Stimulated activated CD8-positive, alpha-beta memory T cell treated with anti-CD3 and anti-CD28 coated beads, Interleukin-15, amount 100 ng/mL, for 48 hours (primary cell): ENCODE results near the gene CTAGE1.
"Not testable (repeated sequence)": the region's sequence is repeated elsewhere in the genome, so short reads cannot be mapped to it uniquely, and the experiment has no call there.

Experiments used
- DNase-seq, 2 donors: peaks; one replicate each; pipeline ENCODE4 v3.0.0-alpha.2; 2020; ENCODE audit warnings: low read depth in 2 of 2

CTAGE1 gene

GRCh38 chr18:22436136-22436535, 18.4 kb upstream of the CTAGE1 start:
- no peak for DNase-seq

GRCh38 chr18:22434973-22435608, 17.4 kb upstream of the CTAGE1 start:
- DNase-seq: no peak

- DNase-seq: no peak
Measured at GRCh38 chr18:22433956-22434355, 16.2 kb upstream of the CTAGE1 start.

GRCh38 chr18:22432657-22433137, 15.0 kb upstream of the CTAGE1 start:
- no peak for DNase-seq

- no peak for DNase-seq
Measured at GRCh38 chr18:22429564-22429963, 11.8 kb upstream of the CTAGE1 start.

GRCh38 chr18:22428672-22429071, 11.0 kb upstream of the CTAGE1 start:
- no peak for DNase-seq

GRCh38 chr18:22427822-22428549, 10.3 kb upstream of the CTAGE1 start:
- DNase-seq: no peak

- no peak for DNase-seq
Measured at GRCh38 chr18:22424565-22424963, 6.8 kb upstream of the CTAGE1 start.

GRCh38 chr18:22423878-22424564, 6.3 kb upstream of the CTAGE1 start:
- no peak for DNase-seq

- DNase-seq: no peak
Measured at GRCh38 chr18:22422909-22423548, 5.3 kb upstream of the CTAGE1 start.

- no peak for DNase-seq
Measured at GRCh38 chr18:22420652-22421051, 2.9 kb upstream of the CTAGE1 start.

GRCh38 chr18:22412176-22412911, 5.4 kb downstream of the CTAGE1 start:
- no peak for DNase-seq

- no peak for DNase-seq
Measured at GRCh38 chr18:22411446-22411845, 6.3 kb downstream of the CTAGE1 start.

- DNase-seq: no peak
Measured at GRCh38 chr18:22410126-22410525, 7.6 kb downstream of the CTAGE1 start.

GRCh38 chr18:22409445-22409844, 8.3 kb downstream of the CTAGE1 start:
- no peak for DNase-seq

GRCh38 chr18:22408059-22408458, 9.7 kb downstream of the CTAGE1 start:
- DNase-seq: no peak

GRCh38 chr18:22405142-22405541, 12.6 kb downstream of the CTAGE1 start:
- no peak for DNase-seq

GRCh38 chr18:22403950-22404349, 13.8 kb downstream of the CTAGE1 start:
- DNase-seq: no peak

- no peak for DNase-seq
Measured at GRCh38 chr18:22399949-22400348, 17.8 kb downstream of the CTAGE1 start.

GRCh38 chr18:22398464-22398863, 19.3 kb downstream of the CTAGE1 start:
- no peak for DNase-seq

- DNase-seq: no peak
Measured at GRCh38 chr18:22394428-22394827, 23.3 kb downstream of the CTAGE1 start.

GRCh38 chr18:22393164-22393563, 24.6 kb downstream of the CTAGE1 start:
- DNase-seq: not testable (repeated sequence)
